Measurements from ENCODE around the gene RBFOX2.
"Not testable (repeated sequence)": the region's sequence is repeated elsewhere in the genome, so short reads cannot be mapped to it uniquely, and the experiment has no call there.

RBFOX2 gene

GRCh38 chr22:36042240-36042639 lies 13.6 kb upstream of the RBFOX2 start:
- no peak for DNase-seq

GRCh38 chr22:36039125-36039524 lies 10.5 kb upstream of the RBFOX2 start:
- no peak for DNase-seq

- DNase-seq, result no peak
These were observed 8.6 kb upstream of the RBFOX2 start for GRCh38 chr22:36037102-36037758.

- no peak for DNase-seq
These were observed 7.6 kb upstream of the RBFOX2 start for GRCh38 chr22:36036167-36036624.

GRCh38 chr22:36032611-36033010 lies 4.0 kb upstream of the RBFOX2 start:
- no peak for DNase-seq

- DNase-seq, result no peak
These were observed 757 bp upstream of the RBFOX2 start for GRCh38 chr22:36029406-36029755.

GRCh38 chr22:36027935-36028645 lies 534 bp downstream of the RBFOX2 start:
- no peak for DNase-seq

GRCh38 chr22:36027579-36027934 lies 1.1 kb downstream of the RBFOX2 start:
- DNase-seq, result peak; percentile 47

GRCh38 chr22:36026741-36027140 lies 1.9 kb downstream of the RBFOX2 start:
- peak; percentile 61 for DNase-seq

- no peak for DNase-seq
These were observed 5.9 kb downstream of the RBFOX2 start for GRCh38 chr22:36022697-36023096.

- DNase-seq, result peak; percentile 49
These were observed 6.5 kb downstream of the RBFOX2 start for GRCh38 chr22:36022162-36022561.

GRCh38 chr22:36021606-36022153 lies 6.9 kb downstream of the RBFOX2 start:
- DNase-seq, result no peak

- DNase-seq, result not testable (repeated sequence)
These were observed 7.8 kb downstream of the RBFOX2 start for GRCh38 chr22:36020865-36021264.

GRCh38 chr22:36017651-36018091 lies 11.0 kb downstream of the RBFOX2 start:
- DNase-seq, result no peak

GRCh38 chr22:36016684-36017083 lies 11.9 kb downstream of the RBFOX2 start:
- DNase-seq, result no peak

GRCh38 chr22:36015811-36016529 lies 12.7 kb downstream of the RBFOX2 start:
- DNase-seq, result no peak

GRCh38 chr22:36015155-36015810 lies 13.3 kb downstream of the RBFOX2 start:
- DNase-seq, result no peak

- DNase-seq, result no peak
These were observed 14.0 kb downstream of the RBFOX2 start for GRCh38 chr22:36014546-36015074.

- peak; percentile 42 for DNase-seq
These were observed 16.3 kb downstream of the RBFOX2 start for GRCh38 chr22:36012332-36012731.

GRCh38 chr22:36010882-36011281 lies 17.7 kb downstream of the RBFOX2 start:
- peak; percentile 90 for DNase-seq

GRCh38 chr22:36010090-36010489 lies 18.5 kb downstream of the RBFOX2 start:
- DNase-seq, result no peak

GRCh38 chr22:36009085-36009484 lies 19.5 kb downstream of the RBFOX2 start:
- DNase-seq, result peak; percentile 43

- DNase-seq, result no peak
These were observed 20.1 kb downstream of the RBFOX2 start for GRCh38 chr22:36008565-36008964.

All from EL (cell line).